K562 (cell line): ENCODE measurements around the gene UVRAG. TPM values are rescaled to one million over a fixed set of nuclear protein-coding genes. Genes with fewer than 3 reads are reported as not detected.

Experiments
- ATAC-seq: fragments of 200-7000 bp; cut with Tn5 transposase; 3 replicates; pipeline ENCODE4 v1.9.1; 2020; ENCODE audit warnings: moderate library complexity
- BruUV-seq: library from RNA; stranded (reverse); fragments of 400-500 nt; replicated peaks from 2 replicates; lab custom pipeline; 2021; lab: Mats Ljungman, UMichigan
- CTCF ChIA-PET: fragments of 300-600 bp; formaldehyde crosslinking; extraction: SDS; loops from one replicate; lab custom pipeline; 2021; ENCODE audit warnings: low intra/inter-chr PET ratio; lab: Yijun Ruan, JAX
- POLR2A ChIA-PET: fragments of 300-600, 350-650 bp; sonication (Branson Sonifier 250); formaldehyde crosslinking; extraction: SDS; loops from one replicate; lab custom pipeline; 2021; ENCODE audit warnings: antibody characterized with exemption, inconsistent platforms; lab: Yijun Ruan, JAX
- DNase-seq, 4 experiments: peaks; one replicate each; pipeline versions ENCODE4 v3.0.0 to v3.0.0-alpha.2; 2011 to 2018; ENCODE audit warnings: low spot score in 3 of 4, mixed read lengths in 3 of 4; ENCODE audit errors: extremely low read depth in 1 of 4
- FAIRE-seq: peaks from 2 replicates; lab custom pipeline; 2011; peaks lifted over from hg19 to GRCh38; lab: Jason Lieb, UNC
- H2AFZ ChIP-seq: 2 replicates; pipeline ENCODE4 v1.6.0; 2011; ENCODE audit warnings: low read depth, low read length, control low read depth, inconsistent platforms
- H3K27ac ChIP-seq: fragments of 200-600 bp; 3 replicates; pipeline ENCODE4 v1.8.0; 2011; ENCODE audit warnings: low read depth, mild to moderate bottlenecking, control low read depth, inconsistent platforms, low read length, moderate library complexity, mixed read lengths; ENCODE audit errors: extremely low read depth
- H3K27me3 ChIP-seq, 2 experiments: fragments of 300-600 bp in 1 of 2; 2 replicates in 1 of 2; 3 replicates in 1 of 2; pipeline versions ENCODE4 v1.6.0 to v1.8.0; 2011; ENCODE audit warnings: inconsistent platforms in 2 of 2, low read length in 2 of 2, mild to moderate bottlenecking in 1 of 2, mixed read lengths in 1 of 2, moderate library complexity in 1 of 2; ENCODE audit not compliant: control insufficient read depth in 2 of 2, insufficient read depth in 2 of 2
- H3K36me3 ChIP-seq: fragments of 300-600 bp; 3 replicates; pipeline ENCODE4 v1.8.0; 2011; ENCODE audit warnings: mild to moderate bottlenecking, low read length, inconsistent platforms; ENCODE audit not compliant: control insufficient read depth, insufficient read depth
- H3K4me1 ChIP-seq, 2 experiments: fragments of 200-600 bp in 1 of 2; replicated peaks in 1 of 2; 2 replicates in 1 of 2; 3 replicates in 1 of 2; pipeline versions ENCODE4 v1.5.1 to v1.8.0; 2011; ENCODE audit warnings: inconsistent platforms in 2 of 2, low read length in 2 of 2, mild to moderate bottlenecking in 1 of 2, mixed read lengths in 1 of 2, moderate library complexity in 1 of 2; ENCODE audit not compliant: control insufficient read depth in 2 of 2, insufficient read depth in 2 of 2
- H3K4me2 ChIP-seq: 2 replicates; pipeline ENCODE4 v1.6.1; 2011; ENCODE audit warnings: low read length, control low read depth, inconsistent platforms, mixed read lengths; ENCODE audit not compliant: insufficient read depth
- H3K4me3 ChIP-seq: fragments of 200-600 bp; sonication (generic), shearing (Covaris generic); 2 replicates; pipeline ENCODE4 v1.5.1; 2016; ENCODE audit warnings: control low read depth, inconsistent platforms
- H3K79me2 ChIP-seq: fragments of 200-600 bp; 3 replicates; pipeline ENCODE4 v1.8.0; 2011; ENCODE audit warnings: low read length, inconsistent platforms; ENCODE audit not compliant: control insufficient read depth, insufficient read depth
- H3K9ac ChIP-seq, 2 experiments: 2 replicates each; pipeline versions ENCODE4 v1.6.0 to v1.6.1; 2011; ENCODE audit warnings: low read depth in 2 of 2, low read length in 2 of 2, control low read depth in 1 of 2, inconsistent platforms in 1 of 2, mild to moderate bottlenecking in 1 of 2, mixed read lengths in 1 of 2; ENCODE audit not compliant: insufficient read depth in 1 of 2
- H3K9me1 ChIP-seq: one replicate; pipeline ENCODE4 v1.6.0; 2011; ENCODE audit warnings: inconsistent platforms, mild to moderate bottlenecking, low read length, moderate library complexity; ENCODE audit not compliant: control insufficient read depth, insufficient read depth
- H3K9me3 ChIP-seq: replicated peaks from 2 replicates; pipeline ENCODE4 v1.5.1; 2011; ENCODE audit warnings: low read depth, low read length, inconsistent platforms; ENCODE audit not compliant: control insufficient read depth, insufficient read depth
- H4K20me1 ChIP-seq: replicated peaks from 2 replicates; pipeline ENCODE4 v1.6.1; 2011; ENCODE audit warnings: low read length, inconsistent platforms, mixed read lengths; ENCODE audit not compliant: control insufficient read depth, insufficient read depth
- BCL6 ChIP-seq: fragments of 250-450 bp; sonication (Bioruptor Pico); IDR thresholded peaks from 2 replicates; pipeline ENCODE4 v1.4.0; 2020
- E2F3 ChIP-seq: fragments of 250-450 bp; sonication (Bioruptor Pico); IDR thresholded peaks from 2 replicates; pipeline ENCODE4 v1.4.0; 2020; ENCODE audit warnings: mild to moderate bottlenecking
- POLR3G ChIP-seq: IDR thresholded peaks from 2 replicates; pipeline ENCODE4 v1.6.1; 2011; ENCODE audit not compliant: insufficient read length, insufficient replicate concordance; ENCODE audit errors: extremely low read depth
- SAFB ChIP-seq: fragments of 200-400 bp; formaldehyde crosslinking; IDR thresholded peaks from 2 replicates; pipeline ENCODE4 v1.6.1; 2017; ENCODE audit warnings: low read depth, low read length, borderline replicate concordance
- TRIM28 ChIP-seq: fragments of 450-650 bp; IDR thresholded peaks from 2 replicates; pipeline ENCODE4 v1.6.1; 2017
- ZBTB9 ChIP-seq: fragments of 450-650 bp; formaldehyde crosslinking; IDR thresholded peaks from 2 replicates; pipeline ENCODE4 v1.4.0; 2020; ENCODE audit warnings: mild to moderate bottlenecking, moderate library complexity
- ZNF311 ChIP-seq: fragments of 250-450 bp; sonication (Bioruptor Pico); IDR thresholded peaks from 2 replicates; pipeline ENCODE4 v1.4.0; 2020; ENCODE audit warnings: mild to moderate bottlenecking, moderate library complexity
- in situ Hi-C: fragments of 300-500 bp; cut with MboI; formaldehyde crosslinking; loops from 4 replicates; pipeline ENCODE4 v1.15.0; 2018; ENCODE audit warnings: inconsistent platforms, mixed read lengths
- intact Hi-C: fragments of 100-400 bp; cut with micrococcal nuclease; formaldehyde crosslinking; loops from 2 replicates; pipeline ENCODE4 v1.14.2; 2022
- polyA plus RNA-seq, 8 experiments: library from polyadenylated mRNA; depleted of rRNA in 4 of 8; stranded (reverse) in 5 of 8; unstranded in 3 of 8; fragments of >200 nt; fragmentation: Nextera tagmentation in 2 of 8; fragmentation: Illumina TruSeq in 1 of 8; extraction: Ambion mirVana in 2 of 8; extraction: Trizol in 1 of 8; gene quantifications; 2 replicates each; pipeline versions ENCODE4 v1.2.1 to v1.2.3, GENCODE V29; 2011 to 2014; ENCODE audit warnings: inconsistent platforms in 1 of 8, missing spikeins in 1 of 8
- total RNA-seq, 7 experiments: library from RNA; depleted of rRNA in 6 of 7; stranded (reverse); fragments of >200 nt in 6 of 7; fragmentation: Illumina TruSeq in 2 of 7; extraction: Trizol in 2 of 7; gene quantifications; 2 replicates each; pipeline versions ENCODE4 v1.2.1 to v1.2.3, GENCODE V29; 2011 to 2021; ENCODE audit warnings: low replicate concordance in 1 of 7
- TF ChIP-seq, protein P1 (sequence below): fragments of 450-650 bp; IDR thresholded peaks from 2 replicates; pipeline ENCODE4 v1.6.1; 2018; ENCODE audit not compliant: partially characterized antibody

UVRAG gene
- total and polyA plus RNA-seq, 9 of the 15 experiments (the other 6 are each of a cell fraction or from before 2014, with no cell fraction given): 3.1 to 17.8 (median 12.4) TPM

DNA sequence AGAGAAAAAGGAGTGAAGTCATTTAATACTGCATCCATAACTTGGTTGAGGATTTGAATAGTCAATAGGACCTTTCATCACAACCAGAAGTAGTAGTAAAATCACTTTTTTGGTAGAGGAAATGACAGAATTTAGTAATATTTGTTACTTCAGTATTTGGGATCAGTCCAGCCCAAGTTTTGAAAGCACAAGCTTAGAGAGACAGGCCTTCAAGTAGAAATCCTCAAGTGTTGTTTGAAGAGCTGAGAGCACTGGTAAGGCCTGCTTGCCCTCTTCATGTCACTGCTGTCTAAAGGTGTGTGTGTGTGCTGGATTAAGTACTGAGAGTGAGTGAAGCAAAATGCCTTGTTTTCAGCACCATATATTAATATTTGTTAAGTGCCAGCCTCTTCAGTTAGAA lies 254.0 kb downstream of the UVRAG start:
- Histone ChIP-seq H3K9me3 (no peaks in the 10 kb centered on the region), H3K79me2 (no peaks in the 10 kb centered on the region)
- TF ChIP-seq, protein P1, sequence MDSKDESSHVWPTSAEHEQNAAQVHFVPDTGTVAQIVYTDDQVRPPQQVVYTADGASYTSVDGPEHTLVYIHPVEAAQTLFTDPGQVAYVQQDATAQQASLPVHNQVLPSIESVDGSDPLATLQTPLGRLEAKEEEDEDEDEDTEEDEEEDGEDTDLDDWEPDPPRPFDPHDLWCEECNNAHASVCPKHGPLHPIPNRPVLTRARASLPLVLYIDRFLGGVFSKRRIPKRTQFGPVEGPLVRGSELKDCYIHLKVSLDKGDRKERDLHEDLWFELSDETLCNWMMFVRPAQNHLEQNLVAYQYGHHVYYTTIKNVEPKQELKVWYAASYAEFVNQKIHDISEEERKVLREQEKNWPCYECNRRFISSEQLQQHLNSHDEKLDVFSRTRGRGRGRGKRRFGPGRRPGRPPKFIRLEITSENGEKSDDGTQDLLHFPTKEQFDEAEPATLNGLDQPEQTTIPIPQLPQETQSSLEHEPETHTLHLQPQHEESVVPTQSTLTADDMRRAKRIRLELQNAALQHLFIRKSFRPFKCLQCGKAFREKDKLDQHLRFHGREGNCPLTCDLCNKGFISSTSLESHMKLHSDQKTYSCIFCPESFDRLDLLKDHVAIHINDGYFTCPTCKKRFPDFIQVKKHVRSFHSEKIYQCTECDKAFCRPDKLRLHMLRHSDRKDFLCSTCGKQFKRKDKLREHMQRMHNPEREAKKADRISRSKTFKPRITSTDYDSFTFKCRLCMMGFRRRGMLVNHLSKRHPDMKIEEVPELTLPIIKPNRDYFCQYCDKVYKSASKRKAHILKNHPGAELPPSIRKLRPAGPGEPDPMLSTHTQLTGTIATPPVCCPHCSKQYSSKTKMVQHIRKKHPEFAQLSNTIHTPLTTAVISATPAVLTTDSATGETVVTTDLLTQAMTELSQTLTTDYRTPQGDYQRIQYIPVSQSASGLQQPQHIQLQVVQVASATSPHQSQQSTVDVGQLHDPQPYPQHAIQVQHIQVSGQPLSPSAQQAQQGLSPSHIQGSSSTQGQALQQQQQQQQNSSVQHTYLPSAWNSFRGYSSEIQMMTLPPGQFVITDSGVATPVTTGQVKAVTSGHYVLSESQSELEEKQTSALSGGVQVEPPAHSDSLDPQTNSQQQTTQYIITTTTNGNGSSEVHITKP: no peak
- TF ChIP-seq BCL6 (CRISPR knock-in tag): no peak
- TF ChIP-seq SAFB: no peak
- no peak for TF ChIP-seq ZNF311
- no peak for TF ChIP-seq TRIM28
- TF ChIP-seq E2F3 (CRISPR knock-in tag): no peak
- TF ChIP-seq ZBTB9: no peak
- no peak for TF ChIP-seq POLR3G
- TF ChIP-seq, all 486 proteins: peak for 0
- ChIA-PET CTCF (no interaction called here), POLR2A (no interaction called here)
- intact Hi-C loops (no loop called here), in situ Hi-C loops (no loop called here)
- Histone ChIP-seq H4K20me1 (no peaks in the 10 kb centered on the region), H3K4me3 (no peak overlapping the region), H3K4me1 (peaks cover 0 to 4% of the 10 kb centered on the region in 2 experiments; a peak in 2 of 5 replicates), H3K9ac (no peak overlapping the region), H3K27ac (no peak overlapping the region), H3K4me2 (no peak overlapping the region), H2AFZ (no peak overlapping the region), H3K9me1 (no peaks in the 10 kb centered on the region), H3K27me3 (no peaks in the 10 kb centered on the region), H3K36me3 (peaks cover 14% of the 10 kb centered on the region; the same call in 1 of the 3 replicates)
- FAIRE-seq (no peak), DNase-seq (no peak), ATAC-seq (no peak)
- BruUV-seq: no TSS peak
